NOMO-1 (cell line): ENCODE results near the gene ZNF488.

Source experiments
- DNase-seq, 2 experiments: peaks; one replicate each; lab custom pipeline; 2025; ENCODE audit not compliant: unreplicated experiment in 2 of 2; lab: John Stamatoyannopoulos, UW

ZNF488 gene

GRCh38 chr10:47367646-47368045, 16.4 kb downstream of the ZNF488 start:
- DNase-seq, result no peak

GRCh38 chr10:47366731-47367460, 17.2 kb downstream of the ZNF488 start:
- DNase-seq, result no peak

GRCh38 chr10:47366181-47366631, 17.9 kb downstream of the ZNF488 start:
- no peak for DNase-seq

- DNase-seq, result no peak
These were observed 18.5 kb downstream of the ZNF488 start for GRCh38 chr10:47365431-47366180.

GRCh38 chr10:47364911-47365310, 19.2 kb downstream of the ZNF488 start:
- no peak for DNase-seq

GRCh38 chr10:47364366-47364765, 19.7 kb downstream of the ZNF488 start:
- DNase-seq, result no peak

GRCh38 chr10:47363781-47364180, 20.3 kb downstream of the ZNF488 start:
- no peak for DNase-seq

GRCh38 chr10:47362199-47362598, 21.9 kb downstream of the ZNF488 start:
- no peak for DNase-seq

- DNase-seq, result peak in 1 of 2 experiments; percentile 3
These were observed 22.8 kb downstream of the ZNF488 start for GRCh38 chr10:47361293-47361692.

GRCh38 chr10:47360419-47361040, 23.6 kb downstream of the ZNF488 start:
- DNase-seq, result no peak

GRCh38 chr10:47359626-47360418, 24.3 kb downstream of the ZNF488 start:
- DNase-seq, result no peak

- no peak for DNase-seq
These were observed 25.0 kb downstream of the ZNF488 start for GRCh38 chr10:47359101-47359500.

GRCh38 chr10:47358457-47358856, 25.6 kb downstream of the ZNF488 start:
- no peak for DNase-seq

- DNase-seq, result no peak
These were observed 26.2 kb downstream of the ZNF488 start for GRCh38 chr10:47357911-47358310.

GRCh38 chr10:47357131-47357582, 26.9 kb downstream of the ZNF488 start:
- DNase-seq, result no peak

GRCh38 chr10:47356708-47357107, 27.4 kb downstream of the ZNF488 start:
- no peak for DNase-seq

- DNase-seq, result no peak
These were observed 29.2 kb downstream of the ZNF488 start for GRCh38 chr10:47354900-47355299.

GRCh38 chr10:47354165-47354564, 29.9 kb downstream of the ZNF488 start:
- no peak for DNase-seq

- no peak for DNase-seq
These were observed 30.7 kb downstream of the ZNF488 start for GRCh38 chr10:47353351-47353750.

GRCh38 chr10:47351899-47352815, 31.9 kb downstream of the ZNF488 start:
- DNase-seq, result no peak
